GM18907 (cell line): ENCODE data around the gene SCN8A.

Source experiments
- ATAC-seq: cut with Tn5 transposase; IDR thresholded peaks from one replicate; pipeline ENCODE4 v1.9.1; 2021; ENCODE audit warnings: mild to moderate bottlenecking, moderate library complexity; ENCODE audit not compliant: unreplicated experiment

The SCN8A gene

DNA sequence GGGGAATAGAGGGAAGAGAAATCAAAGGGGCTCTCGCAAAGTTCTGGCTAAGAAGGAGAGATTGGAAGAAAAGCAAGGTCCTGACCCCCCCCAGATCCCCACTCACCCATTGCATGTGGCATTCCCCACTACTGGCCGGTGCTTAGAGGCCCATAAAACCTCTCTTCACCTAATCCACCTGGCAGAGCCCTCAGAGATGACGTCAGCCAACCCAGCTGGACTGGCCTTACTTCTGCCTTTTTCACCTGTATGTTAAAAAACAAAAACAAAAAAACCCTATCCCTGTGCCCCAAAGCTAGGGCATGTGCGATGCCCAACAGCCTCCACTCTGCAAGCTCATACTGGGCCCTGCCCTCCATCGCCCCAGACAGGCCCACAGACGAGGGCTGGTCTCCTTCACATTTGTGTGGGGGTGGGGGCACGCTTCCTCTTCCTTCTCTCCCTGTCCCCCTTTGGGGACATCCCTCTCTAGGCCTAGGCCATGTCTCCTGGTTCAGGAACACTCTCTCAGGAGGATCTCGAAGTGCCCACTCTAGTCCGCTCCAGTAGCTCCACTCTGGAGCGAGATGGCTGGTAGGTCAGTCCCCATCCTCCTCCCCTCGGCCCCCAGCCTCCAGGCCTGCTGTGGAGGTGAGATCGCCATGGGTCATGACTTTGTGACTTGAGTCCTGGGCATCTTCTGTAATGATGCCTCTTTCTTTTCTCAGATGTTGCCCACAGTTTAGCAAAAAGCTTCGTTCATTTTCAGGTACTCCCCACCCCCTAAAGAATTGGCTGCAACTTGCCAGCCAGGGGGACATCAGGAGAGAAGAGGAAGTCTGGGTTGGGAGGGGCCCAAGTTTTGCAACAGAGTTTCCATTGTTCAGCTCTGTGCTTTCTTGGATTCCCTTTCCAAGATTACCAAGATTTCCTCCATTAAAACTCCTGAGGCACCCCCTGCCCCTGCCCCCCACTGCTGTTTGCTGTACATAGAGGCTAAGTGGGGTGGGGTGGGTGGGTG lies 220.5 kb downstream of the SCN8A start:
- no peak for ATAC-seq

DNA sequence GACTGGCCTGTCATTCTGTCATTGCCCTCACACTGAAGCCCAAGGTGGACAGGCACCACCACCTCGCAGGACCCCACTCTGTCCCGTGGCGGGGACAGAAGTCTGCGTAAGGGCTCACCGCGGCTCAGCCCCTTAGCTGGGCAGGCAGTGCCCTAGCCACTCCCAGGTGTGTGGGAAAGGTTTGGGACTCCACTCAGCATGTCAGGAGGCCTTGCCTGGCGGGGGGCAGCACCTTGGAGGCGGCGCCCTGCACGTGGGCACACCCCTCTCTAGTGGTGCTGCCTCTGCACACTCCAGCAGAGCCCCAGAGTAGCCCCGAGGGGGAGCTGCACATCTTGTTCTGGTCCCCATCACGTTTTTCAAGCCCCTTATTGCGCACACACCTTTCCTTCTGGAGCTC lies 221.8 kb downstream of the SCN8A start:
- no peak for ATAC-seq

DNA sequence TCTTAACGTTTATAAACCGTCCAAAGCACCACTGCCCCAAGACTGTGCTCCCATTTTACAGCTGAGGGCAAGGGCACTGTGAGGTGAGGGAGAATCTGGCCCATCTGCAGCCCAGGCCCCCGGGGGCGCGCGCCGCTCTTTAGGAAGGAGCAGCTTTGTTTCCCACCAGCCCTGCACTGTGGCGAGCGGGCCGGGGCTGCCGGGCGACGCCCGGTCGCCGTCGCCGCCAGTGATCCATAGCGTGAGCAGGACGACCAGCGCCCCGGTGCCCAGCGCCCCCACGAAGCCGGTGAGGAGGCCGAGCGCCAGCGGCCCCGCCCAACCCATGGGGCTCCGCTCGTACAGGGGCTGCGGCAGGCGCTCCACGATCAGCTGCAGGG lies 222.9 kb downstream of the SCN8A start:
- ATAC-seq, result no peak

DNA sequence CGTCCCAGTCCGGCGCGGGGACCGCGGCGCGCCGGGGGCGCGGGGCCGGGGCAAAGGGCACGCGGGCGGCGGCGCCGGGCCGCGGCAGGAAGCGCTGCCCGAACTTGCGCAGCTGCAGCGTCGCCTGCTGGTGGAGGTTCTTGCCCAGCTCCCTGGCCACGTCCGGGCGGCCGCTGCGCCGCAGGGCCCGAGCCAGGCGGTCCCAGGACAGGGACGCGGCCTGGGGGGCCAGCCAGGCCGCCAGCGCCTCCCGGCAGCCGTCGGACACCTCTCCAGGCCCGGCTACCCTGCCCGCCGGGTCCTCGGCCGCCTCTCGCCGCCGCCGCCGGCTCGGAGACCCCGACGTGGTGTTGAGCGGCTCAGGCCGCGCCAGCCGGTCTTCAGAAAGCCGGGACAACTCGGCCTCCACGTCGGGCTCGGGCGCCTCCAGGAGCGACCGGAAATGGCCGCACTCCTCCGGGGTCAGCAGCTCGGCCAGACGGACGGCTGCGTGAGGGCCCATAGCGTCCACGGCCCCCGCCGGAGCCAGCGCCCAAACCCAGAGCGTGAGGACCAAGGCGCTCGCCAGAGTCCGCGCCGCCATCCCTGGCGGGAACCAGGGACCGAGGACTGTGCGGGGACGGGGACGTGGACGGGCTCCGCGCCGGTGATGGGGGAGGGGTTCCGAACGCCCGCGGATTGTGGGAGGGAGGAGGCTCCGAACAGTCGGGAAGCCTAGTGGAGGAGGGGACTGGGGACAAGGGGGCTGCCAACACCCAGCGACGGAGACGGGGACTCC lies 223.5 kb downstream of the SCN8A start:
- ATAC-seq, result no peak

DNA sequence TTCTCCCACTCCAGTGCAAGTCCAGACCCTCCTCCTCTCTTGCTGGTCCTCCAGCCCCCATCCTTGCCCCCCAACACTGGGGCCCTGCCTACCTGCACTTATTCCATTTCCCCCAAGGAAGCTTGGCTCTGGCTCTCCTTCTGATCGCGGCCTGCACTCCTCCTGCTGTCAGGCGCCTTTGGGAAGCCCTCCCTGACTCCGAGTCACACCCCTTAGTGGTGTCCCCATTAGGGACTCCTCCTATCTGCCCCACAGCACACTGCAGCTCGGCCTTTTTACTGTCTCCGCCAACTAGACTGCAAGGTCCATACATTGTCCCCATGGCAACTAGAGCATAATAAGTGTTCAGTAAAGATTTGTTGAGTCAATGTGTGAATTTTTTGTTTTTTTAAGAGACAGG lies 224.5 kb downstream of the SCN8A start:
- no peak for ATAC-seq

DNA sequence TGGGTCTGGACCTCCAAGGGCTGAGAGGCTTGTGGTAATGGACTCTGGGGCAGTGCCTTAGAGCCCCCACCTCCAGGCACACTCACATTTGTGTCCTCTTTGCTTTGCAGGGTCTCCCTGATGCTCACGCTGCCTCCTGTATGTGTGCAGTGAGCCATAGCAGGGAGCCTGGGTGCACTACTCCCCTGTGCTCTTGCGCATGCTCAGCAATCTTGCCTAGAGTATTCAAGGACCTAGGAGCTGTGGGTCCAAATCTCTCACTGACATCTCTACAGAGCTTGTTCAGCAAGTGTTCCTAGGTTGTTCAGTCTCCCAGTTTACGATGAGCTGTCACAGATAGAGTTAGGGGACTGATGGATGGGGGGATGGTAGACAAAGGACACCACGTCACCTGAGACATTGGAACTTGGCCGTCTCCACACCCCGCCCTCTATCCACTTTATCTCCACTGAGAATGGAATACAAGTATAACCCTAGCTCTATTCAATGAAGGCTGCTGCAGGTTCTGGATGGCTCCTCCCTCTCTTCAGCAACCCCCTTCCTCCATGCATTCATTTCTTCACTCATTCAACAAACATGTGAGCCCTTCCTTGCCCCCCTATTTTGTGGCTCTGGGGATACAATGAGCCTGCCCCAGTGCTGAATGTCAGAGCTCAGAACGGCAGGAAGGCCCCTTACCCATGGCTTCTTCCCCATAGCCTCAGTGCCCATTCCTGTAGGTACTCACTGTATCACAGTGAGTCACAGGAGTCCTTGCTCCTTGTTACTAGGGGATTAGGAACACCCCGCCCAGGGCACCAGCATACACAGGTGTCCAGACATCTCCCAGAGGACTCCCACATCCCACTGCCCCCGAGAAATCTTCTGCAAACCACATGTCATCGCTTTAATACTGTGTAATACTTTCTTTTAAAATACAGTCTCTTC lies 226.3 kb downstream of the SCN8A start:
- no peak for ATAC-seq

DNA sequence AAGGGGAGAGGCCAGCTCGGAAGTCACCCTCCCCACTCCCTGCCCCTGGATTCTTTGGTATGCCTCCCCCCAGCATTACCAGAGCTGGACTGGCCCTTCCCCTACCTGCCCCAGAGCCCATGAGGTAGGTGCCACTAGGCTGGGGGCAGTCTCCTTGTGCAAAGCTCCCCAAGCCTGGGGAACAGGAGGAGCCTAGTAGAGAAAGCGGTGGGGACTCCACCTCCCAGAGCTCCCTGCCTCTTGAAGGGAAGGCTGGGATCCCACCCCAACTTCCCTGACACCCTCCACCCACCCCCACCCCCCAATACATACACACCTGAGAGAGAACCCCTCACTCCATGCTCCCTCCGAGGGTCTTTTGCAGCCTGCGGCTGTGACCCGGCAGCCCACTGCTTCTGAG lies 227.1 kb downstream of the SCN8A start:
- ATAC-seq, result no peak

DNA sequence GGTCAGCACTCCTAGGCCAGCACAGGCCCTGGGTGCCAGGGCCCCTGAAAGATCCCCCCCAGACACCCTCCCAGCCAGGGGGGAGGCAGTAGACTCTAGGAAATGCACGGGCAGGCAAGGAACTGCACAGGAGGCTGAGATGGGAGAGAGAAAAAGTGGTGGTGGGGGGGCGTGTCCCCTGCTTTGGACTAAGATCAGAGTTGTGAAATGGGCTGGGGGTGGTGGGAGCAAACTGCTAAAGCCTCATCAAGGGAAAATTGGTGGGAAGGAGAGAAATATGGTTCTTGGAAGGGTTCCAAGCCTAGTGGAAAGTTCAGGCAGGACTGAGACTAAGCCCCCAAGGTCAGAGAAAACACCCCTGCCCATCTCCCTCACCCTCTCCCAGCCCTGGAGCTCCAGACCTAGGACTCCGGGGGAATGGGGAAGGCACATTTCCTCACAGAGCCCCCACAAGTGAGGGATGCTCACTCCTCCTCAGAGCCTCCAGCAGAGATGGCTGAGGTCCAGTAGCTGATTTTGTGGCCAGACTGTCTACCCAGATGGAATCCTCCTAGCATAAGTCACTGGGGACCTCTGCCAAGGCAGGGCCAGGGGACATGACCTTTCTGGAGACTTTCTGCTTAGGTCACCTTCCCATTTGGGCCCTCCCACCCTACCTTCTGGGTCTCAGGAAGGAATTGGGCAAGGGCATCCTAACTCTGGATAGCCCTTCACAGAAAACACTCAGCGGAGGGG lies 227.7 kb downstream of the SCN8A start:
- ATAC-seq, result no peak

DNA sequence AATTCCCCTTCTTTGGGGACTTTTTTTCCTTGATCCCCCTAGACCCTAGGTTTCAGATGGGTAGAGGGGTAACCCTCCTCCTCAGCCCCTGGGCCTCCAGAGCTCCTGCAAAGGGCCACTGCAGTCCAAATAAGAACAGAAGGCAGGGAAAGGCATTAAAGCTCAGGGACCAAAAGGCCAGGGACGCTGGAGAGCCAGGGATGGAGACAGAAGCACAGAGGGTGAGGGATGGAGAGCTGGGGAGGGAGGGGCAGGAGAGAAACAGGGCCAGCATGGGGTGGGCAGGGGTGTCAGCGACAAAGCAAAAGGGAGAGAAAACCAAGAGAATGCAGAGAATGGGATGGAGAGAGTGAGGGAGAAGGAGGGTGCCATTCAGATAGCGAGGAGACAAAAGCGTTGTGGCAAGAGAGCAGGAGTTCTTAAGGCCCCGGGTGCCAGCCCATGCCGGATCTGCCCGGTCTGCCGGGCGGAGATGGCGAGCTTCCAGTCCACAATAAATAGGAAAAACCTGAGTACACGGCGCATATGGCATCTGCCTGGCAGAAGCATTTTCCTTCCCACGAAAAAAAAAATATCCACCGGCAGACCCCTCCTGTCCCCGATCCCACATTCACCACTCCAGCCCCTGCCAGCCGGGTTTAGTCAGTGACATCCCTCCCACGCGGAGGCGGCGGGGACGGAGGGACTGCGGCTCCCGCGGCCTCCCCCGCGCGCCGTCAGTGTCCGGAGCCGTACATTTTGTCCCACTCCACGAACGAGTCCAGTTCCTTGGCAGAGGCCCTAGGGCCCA lies 228.9 kb downstream of the SCN8A start:
- ATAC-seq, result no peak

DNA sequence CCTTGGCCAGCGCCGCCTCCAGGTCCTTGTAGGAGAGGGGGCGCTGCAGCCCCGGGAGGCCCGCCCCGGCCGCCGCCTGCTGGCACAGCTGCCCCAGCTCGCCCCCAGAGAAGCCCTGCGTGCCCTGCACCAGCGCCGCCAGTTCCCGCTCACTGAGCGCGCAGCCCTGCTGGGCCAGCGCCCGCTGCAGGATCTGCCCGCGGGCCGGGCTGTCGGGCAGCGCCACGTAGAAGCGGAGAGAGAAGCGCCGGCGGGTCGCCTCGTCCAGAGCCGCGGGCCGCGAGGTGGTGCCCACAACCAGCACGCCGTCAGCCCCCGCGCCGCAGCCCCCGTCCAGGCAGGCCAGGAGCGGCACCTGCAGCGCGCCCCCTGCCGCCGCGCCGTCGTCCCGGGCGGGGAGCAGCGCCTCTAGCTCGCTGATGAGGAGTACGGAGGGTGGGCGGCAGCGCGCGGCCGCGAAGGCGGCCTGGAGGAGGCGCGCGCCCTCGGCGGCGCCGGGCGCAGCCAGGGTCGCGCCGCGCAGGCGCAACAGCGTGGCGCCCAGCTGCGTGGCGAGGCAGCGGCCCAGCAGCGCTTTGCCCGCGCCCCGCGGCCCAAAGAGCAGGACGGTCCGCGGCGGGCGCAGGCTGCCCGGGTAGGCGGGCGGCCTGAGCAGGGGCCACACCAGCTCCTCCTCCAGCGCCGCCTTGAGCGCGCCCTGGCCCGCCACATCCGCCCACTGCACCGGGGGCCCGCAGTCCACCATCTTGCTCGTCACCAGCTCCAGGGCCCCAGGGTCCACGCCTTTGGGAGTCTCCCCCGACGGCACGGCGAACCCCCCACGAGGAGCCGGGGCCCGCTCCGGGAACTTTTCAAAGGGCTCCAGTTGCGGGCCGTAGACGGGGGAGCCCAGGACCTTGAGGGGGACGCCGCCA lies 229.8 kb downstream of the SCN8A start:
- no peak for ATAC-seq

DNA sequence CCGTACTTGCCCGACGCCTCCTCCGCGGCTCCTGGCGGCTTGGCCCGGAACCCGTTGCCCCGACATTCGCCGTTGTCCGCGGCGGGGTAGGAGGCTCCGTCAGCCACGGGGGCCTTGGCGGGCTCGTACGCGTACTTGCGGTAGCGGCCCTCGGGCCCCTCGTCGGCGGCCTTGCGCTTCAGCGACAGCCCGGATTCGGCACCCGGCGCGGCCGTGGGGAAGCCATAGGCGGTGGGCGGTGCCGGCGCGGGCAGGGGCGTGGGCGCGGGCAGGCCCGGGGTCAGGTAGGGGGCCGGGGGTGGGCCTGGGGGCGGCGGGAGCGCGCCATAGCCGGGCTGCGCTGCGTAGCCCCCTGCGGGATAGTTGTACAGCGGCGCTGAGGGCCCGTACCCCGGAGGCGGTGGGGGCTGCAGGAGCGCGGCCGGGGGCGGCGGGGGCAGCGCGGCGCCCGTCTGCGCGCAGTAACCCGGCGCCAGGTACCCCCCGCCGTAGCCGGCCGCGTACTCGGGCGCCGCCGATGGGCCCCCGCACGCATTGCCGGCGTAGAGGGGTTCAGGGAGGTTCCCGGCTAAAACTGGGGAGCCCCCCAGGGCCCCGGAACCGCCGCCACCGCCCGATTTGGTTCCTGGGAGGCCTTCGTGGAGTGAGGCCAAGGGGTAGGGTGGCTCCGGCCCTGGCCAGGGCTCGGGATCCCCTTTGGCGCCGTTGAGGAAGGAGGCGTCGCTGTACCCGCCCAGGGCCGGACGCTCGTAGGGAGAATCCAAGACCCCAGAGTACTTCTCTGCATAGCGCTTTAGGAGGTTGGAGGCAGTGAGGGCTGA lies 230.6 kb downstream of the SCN8A start:
- no peak for ATAC-seq

DNA sequence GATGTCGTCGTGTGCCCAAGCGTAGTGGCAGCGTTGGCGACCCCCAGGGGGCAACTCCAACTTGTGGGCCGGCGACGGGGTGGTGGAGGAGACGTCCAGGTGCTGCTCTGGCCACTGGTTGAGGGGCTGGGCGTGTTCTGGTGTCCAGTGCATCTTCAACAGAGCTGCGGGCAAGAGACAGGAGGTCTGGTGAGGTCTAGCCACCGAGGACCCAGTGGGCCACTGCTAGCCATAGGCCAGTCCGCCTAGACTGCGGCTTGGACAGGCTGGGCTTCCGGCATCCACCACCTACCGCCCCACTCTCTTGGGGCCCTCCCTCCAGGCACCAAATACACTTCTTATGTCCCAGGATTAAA lies 231.2 kb downstream of the SCN8A start:
- no peak for ATAC-seq

DNA sequence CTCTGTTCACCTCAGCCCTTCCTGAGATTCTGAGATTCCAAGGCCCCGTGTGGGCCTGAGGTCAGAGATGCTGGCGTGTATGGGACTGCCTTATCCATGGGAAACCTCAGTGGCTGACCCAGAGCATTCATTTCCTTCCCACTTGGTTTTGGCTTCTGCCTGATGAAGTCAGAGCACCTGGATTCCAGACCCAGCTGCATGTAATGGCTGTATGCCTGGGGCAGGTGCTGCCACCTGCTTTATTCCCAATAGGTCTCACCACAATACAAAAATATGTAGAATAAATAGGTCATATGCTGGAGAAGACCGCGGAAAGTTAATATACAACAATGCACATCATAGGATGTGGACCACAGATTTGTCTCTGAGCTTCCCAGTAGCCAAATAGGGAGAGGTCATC lies 231.9 kb downstream of the SCN8A start:
- ATAC-seq, result no peak

DNA sequence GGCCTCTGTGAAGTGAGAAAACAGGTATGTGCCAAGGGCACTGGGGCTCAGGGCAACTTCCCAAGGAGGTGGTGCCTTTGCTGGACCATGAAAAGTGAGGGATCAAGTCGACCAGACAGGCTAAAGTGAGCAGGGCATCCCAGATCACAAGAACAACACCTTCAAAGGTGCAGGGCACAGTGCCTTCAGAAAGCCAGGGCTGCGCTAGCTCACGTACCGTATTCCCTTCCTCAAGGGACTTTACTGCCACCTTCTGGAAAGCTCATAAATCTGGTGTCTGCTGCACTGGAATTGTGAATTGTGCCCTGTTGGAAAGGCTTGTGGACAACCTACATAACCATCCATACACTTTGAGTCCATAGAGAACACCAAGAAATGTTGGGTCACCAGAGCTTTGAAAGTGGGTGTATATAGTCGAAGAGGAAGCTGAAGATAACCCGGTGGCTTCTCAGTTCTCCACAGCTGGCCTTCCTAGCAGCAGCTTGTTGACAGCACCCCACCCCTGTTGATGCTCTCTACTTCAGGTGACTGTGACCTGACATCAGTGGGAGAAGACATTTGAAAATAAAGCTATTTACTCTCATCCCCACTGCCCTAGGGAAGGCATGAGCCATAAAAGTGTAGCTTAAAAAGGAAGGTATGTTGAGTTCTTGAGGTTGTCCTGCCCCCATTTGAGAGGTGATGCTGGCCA lies 233.0 kb downstream of the SCN8A start:
- ATAC-seq, result no peak

DNA sequence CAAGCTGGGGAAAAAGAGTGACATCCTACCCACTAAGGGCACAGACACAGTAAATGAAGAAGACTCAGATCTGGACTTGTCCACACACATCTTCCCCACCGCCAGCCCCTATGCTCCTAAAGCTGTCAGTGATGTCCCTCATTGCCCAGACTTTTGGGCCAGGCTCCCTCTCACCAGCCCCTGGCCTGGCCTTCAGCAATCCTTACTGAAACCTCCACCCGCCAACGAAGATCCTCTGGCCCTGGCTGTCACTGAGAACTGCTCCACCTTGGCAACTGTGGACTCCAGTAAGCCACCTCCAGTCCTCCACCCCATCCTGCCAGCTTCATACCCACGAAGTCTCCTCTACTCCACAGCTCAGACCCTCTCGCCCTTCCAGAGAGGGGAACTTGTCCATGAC lies 234.2 kb downstream of the SCN8A start:
- no peak for ATAC-seq

DNA sequence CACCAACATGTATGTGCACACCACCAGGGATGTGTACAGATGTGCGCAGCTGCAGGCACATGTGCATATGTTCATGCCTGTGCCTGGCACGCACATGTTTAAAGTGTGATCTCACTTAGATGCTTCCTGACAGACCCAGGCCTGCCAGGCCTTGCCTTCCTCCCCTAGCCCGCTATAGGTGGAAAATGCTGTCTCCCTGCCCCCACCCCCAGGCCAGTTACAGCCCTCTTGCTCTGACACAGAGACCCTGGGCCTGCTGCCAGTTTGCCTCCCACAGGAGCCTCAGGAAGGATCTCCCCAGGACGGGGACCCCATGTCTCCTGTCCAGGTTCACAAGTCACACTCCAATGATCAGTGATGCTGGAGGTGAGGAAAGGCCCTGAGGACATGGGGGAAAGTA lies 235.8 kb downstream of the SCN8A start:
- no peak for ATAC-seq
